Epithelial cell of umbilical artery (primary cell): ENCODE results near the gene RPL23. TPM values are rescaled to one million over a fixed set of nuclear protein-coding genes. Genes with fewer than 3 reads are reported as not detected.

Experiments used
- total RNA-seq: library from RNA; depleted of rRNA; stranded (reverse); fragments of >200 nt; gene quantifications from 2 replicates; pipeline ENCODE4 v1.2.3, GENCODE V29; 2014

RPL23 gene
- 903 and 1,481 TPM in 2 replicates for total RNA-seq

GRCh38 chr17:38853292-38854219 is at the start of gene RPL23:
RPL23 (minus strand) TSS chr17:38853721; CDS start chr17:38853710, 11 bp downstream.

GRCh38 chr17:38869526-38870258 is 16.2 kb upstream of the RPL23 start, which contains the start of gene LASP1:
LASP1 (plus strand) TSS chr17:38870058; CDS start chr17:38870190, 132 bp downstream.

GRCh38 chr17:38824899-38825761 is 28.4 kb downstream of the RPL23 start, which contains the start of gene CWC25:
CWC25 (minus strand) TSS chr17:38825321; CDS start chr17:38825183, 138 bp downstream.

GRCh38 chr17:38799501-38800236 is 53.9 kb downstream of the RPL23 start, which contains the start of gene PIP4K2B:
PIP4K2B (minus strand) TSS chr17:38799556; CDS start chr17:38799424, 132 bp downstream.

Other genes with a start within 250 kb of the RPL23 start
- gene SRCIN1, start 247.8 kb downstream of the RPL23 start, total RNA-seq: 0.32 TPM in 1 of 2 replicates, not detected in the other
- 1.5 and 4.2 TPM in 2 replicates for gene EPOP, start 178.8 kb downstream of the RPL23 start, total RNA-seq
- gene MLLT6, start 148.4 kb downstream of the RPL23 start, total RNA-seq: 14.3 and 21.6 TPM in 2 replicates
- gene CISD3, start 123.4 kb downstream of the RPL23 start, total RNA-seq: 4.9 and 5.3 TPM in 2 replicates
- gene PCGF2, start 105.4 kb downstream of the RPL23 start, total RNA-seq: 3.6 and 5.5 TPM in 2 replicates
- gene PSMB3, start 101.0 kb downstream of the RPL23 start, total RNA-seq: 540 and 549 TPM in 2 replicates
- gene PIP4K2B, start 54.2 kb downstream of the RPL23 start, total RNA-seq: 40.3 and 55.8 TPM in 2 replicates
- 7.8 and 9.7 TPM in 2 replicates for gene CWC25, start 28.4 kb downstream of the RPL23 start, total RNA-seq
- gene LASP1, start 16.3 kb upstream of the RPL23 start, total RNA-seq: 92.6 and 93.9 TPM in 2 replicates
- not detected in 2 replicates for gene FBXO47, start 113.7 kb upstream of the RPL23 start, total RNA-seq